Keratinocyte (primary cell): ENCODE data around the gene GRIA1. TPM values are rescaled to one million over a fixed set of nuclear protein-coding genes. Genes with fewer than 3 reads are reported as not detected.
"Not testable (repeated sequence)": the region's sequence is repeated elsewhere in the genome, so short reads cannot be mapped to it uniquely, and the experiment has no call there.

ENCODE experiments used
- DNase-seq: peaks from one replicate; pipeline ENCODE4 v3.0.0-alpha.2; 2011; ENCODE audit warnings: low read depth, missing footprints, low spot score
- FAIRE-seq: peaks from 2 replicates; lab custom pipeline; 2011; peaks lifted over from hg19 to GRCh38; lab: Jason Lieb, UNC
- H2AFZ ChIP-seq: 2 replicates; pipeline ENCODE4 v1.6.0; 2012; ENCODE audit warnings: low read length, control low read depth, inconsistent platforms; ENCODE audit not compliant: control insufficient read depth
- H3K27ac ChIP-seq: 2 replicates; pipeline ENCODE4 v1.5.1; 2011; ENCODE audit warnings: low read length; ENCODE audit not compliant: control insufficient read depth, insufficient read depth
- H3K27me3 ChIP-seq: 3 replicates; pipeline ENCODE4 v1.6.0; 2011; ENCODE audit warnings: low read length; ENCODE audit not compliant: control insufficient read depth, insufficient read depth; ENCODE audit errors: extremely low read depth
- H3K36me3 ChIP-seq, 2 experiments: 2 replicates in 1 of 2; 3 replicates in 1 of 2; pipeline ENCODE4 v1.5.1; 2011; ENCODE audit warnings: low read length in 2 of 2, mild to moderate bottlenecking in 1 of 2; ENCODE audit not compliant: control insufficient read depth in 2 of 2, insufficient read depth in 2 of 2; ENCODE audit errors: extremely low read depth in 1 of 2
- H3K4me1 ChIP-seq: 3 replicates; pipeline ENCODE4 v1.5.1; 2011; ENCODE audit warnings: low read length; ENCODE audit not compliant: control insufficient read depth, insufficient read depth; ENCODE audit errors: extremely low read depth
- H3K4me2 ChIP-seq: 3 replicates; pipeline ENCODE4 v1.6.0; 2011; ENCODE audit warnings: low read depth, low read length; ENCODE audit not compliant: control insufficient read depth, insufficient read depth; ENCODE audit errors: extremely low read depth
- H3K4me3 ChIP-seq, 3 experiments: fragments of 200-600 bp in 1 of 3; sonication (generic) in 1 of 3; 2 replicates in 2 of 3; 3 replicates in 1 of 3; pipeline ENCODE4 v1.5.1; 2011 to 2016; ENCODE audit warnings: low read length in 3 of 3, mild to moderate bottlenecking in 3 of 3, control low read depth in 2 of 3, inconsistent platforms in 1 of 3, low read depth in 1 of 3, mixed read lengths in 1 of 3, mixed run types in 1 of 3, moderate library complexity in 1 of 3; ENCODE audit not compliant: control insufficient read depth in 2 of 3, insufficient read depth in 2 of 3; ENCODE audit errors: extremely low read depth in 1 of 3
- H3K79me2 ChIP-seq: 2 replicates; pipeline ENCODE4 v1.6.0; 2012; ENCODE audit warnings: low read length; ENCODE audit not compliant: control insufficient read depth, insufficient read depth
- H3K9ac ChIP-seq: 3 replicates; pipeline ENCODE4 v1.6.0; 2011; ENCODE audit warnings: low read length; ENCODE audit not compliant: control insufficient read depth, insufficient read depth; ENCODE audit errors: extremely low read depth
- H3K9me1 ChIP-seq: 3 replicates; pipeline ENCODE4 v1.6.0; 2011; ENCODE audit warnings: low read length; ENCODE audit not compliant: control insufficient read depth, insufficient read depth; ENCODE audit errors: extremely low read depth
- H3K9me3 ChIP-seq: 2 replicates; pipeline ENCODE4 v1.5.1; 2012; ENCODE audit warnings: low read depth, low read length; ENCODE audit not compliant: control insufficient read depth
- H4K20me1 ChIP-seq: 3 replicates; pipeline ENCODE4 v1.6.0; 2011; ENCODE audit warnings: low read length; ENCODE audit not compliant: control insufficient read depth, insufficient read depth; ENCODE audit errors: extremely low read depth
- EZH2 ChIP-seq: IDR thresholded peaks from one replicate; pipeline ENCODE4 v1.6.1; 2012; ENCODE audit warnings: inconsistent platforms, mild to moderate bottlenecking, low read length, moderate library complexity
- dilution Hi-C: fragments of 300-500 bp; cut with MboI; formaldehyde crosslinking; loops from one replicate; pipeline ENCODE4 v1.7.0; 2020; ENCODE audit warnings: low sequenced_read_pairs; ENCODE audit not compliant: extremely low pct_ligation_motif_present
- polyA plus RNA-seq, 5 experiments: library from polyadenylated mRNA; depleted of rRNA in 3 of 5; stranded (reverse) in 3 of 5; stranded (forward) in 1 of 5; unstranded in 1 of 5; fragments of >200 nt; gene quantifications; 1 replicate in 1 of 5; 2 replicates in 3 of 5; 3 replicates in 1 of 5; pipeline versions ENCODE4 v1.2.1 to v1.2.3, GENCODE V29; 2011 to 2012; ENCODE audit warnings: missing spikeins in 2 of 5, low read depth in 1 of 5, low replicate concordance in 1 of 5
- TF ChIP-seq, protein P1 (sequence below), 3 experiments: IDR thresholded peaks in 1 of 3; conservative IDR thresholded peaks in 1 of 3; optimal IDR thresholded peaks in 1 of 3; 2 replicates in 2 of 3; 3 replicates in 1 of 3; pipeline versions ENCODE3 to v1.5.1; 2011; ENCODE audit warnings: low read length in 3 of 3, mild to moderate bottlenecking in 3 of 3, moderate library complexity in 2 of 3, control low read depth in 1 of 3, inconsistent platforms in 1 of 3; ENCODE audit not compliant: insufficient read depth in 2 of 3; ENCODE audit errors: extremely low read depth in 1 of 3

The GRIA1 gene
- polyA plus RNA-seq, 1 donor (not counting 4 experiments of a cell fraction or from before 2014, with no cell fraction given) = not detected

DNA sequence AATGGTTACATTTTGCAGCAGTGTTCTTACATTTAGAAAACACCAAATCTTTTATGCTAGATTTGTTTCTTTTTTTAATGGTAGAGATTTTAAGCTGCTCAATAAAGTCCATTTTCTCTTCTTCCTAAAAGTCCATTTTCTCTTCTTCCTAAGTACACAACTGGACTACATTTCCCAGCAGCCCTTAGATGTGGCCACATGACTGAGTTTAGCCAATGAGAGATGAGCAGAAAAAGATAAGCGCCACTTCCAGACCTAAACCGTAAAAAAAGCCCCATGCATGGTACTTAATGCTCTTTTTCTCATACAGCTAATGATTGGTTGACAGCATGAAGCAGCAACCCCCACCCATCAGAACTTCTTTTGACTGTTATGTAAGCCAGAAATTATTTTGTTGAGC, 341.5 kb downstream of the GRIA1 start:
- H3K36me3 ChIP-seq = no peaks in the 10 kb centered on the region
- no peak for DNase-seq
- TF ChIP-seq, protein P1, sequence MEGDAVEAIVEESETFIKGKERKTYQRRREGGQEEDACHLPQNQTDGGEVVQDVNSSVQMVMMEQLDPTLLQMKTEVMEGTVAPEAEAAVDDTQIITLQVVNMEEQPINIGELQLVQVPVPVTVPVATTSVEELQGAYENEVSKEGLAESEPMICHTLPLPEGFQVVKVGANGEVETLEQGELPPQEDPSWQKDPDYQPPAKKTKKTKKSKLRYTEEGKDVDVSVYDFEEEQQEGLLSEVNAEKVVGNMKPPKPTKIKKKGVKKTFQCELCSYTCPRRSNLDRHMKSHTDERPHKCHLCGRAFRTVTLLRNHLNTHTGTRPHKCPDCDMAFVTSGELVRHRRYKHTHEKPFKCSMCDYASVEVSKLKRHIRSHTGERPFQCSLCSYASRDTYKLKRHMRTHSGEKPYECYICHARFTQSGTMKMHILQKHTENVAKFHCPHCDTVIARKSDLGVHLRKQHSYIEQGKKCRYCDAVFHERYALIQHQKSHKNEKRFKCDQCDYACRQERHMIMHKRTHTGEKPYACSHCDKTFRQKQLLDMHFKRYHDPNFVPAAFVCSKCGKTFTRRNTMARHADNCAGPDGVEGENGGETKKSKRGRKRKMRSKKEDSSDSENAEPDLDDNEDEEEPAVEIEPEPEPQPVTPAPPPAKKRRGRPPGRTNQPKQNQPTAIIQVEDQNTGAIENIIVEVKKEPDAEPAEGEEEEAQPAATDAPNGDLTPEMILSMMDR (optimal IDR thresholded peaks at IDR 0.05 in 1 of 3, IDR thresholded peaks at IDR 0.05 in 1 of 3, conservative IDR thresholded peaks at IDR 0.05 in 1 of 3; ENCODE audit: extremely low read depth in 1 of 3, insufficient read depth in 2 of 3, low read length in 3 of 3) = no peak
- no peak for TF ChIP-seq EZH2
- no peaks in the 10 kb centered on the region for H3K9me1 ChIP-seq
- no peak overlapping the region for H3K4me2 ChIP-seq
- FAIRE-seq = no peak
- no peaks in the 10 kb centered on the region for H3K27me3 ChIP-seq
- no peaks in the 10 kb centered on the region for H4K20me1 ChIP-seq
- no peak overlapping the region for H2AFZ ChIP-seq
- no peak overlapping the region for H3K27ac ChIP-seq
- dilution Hi-C loops = no loop called here
- H3K9ac ChIP-seq = no peak overlapping the region
- H3K79me2 ChIP-seq = no peaks in the 10 kb centered on the region
- no peaks in the 10 kb centered on the region for H3K4me1 ChIP-seq
- H3K4me3 ChIP-seq = no peak overlapping the region
- H3K9me3 ChIP-seq = no peaks in the 10 kb centered on the region

DNA sequence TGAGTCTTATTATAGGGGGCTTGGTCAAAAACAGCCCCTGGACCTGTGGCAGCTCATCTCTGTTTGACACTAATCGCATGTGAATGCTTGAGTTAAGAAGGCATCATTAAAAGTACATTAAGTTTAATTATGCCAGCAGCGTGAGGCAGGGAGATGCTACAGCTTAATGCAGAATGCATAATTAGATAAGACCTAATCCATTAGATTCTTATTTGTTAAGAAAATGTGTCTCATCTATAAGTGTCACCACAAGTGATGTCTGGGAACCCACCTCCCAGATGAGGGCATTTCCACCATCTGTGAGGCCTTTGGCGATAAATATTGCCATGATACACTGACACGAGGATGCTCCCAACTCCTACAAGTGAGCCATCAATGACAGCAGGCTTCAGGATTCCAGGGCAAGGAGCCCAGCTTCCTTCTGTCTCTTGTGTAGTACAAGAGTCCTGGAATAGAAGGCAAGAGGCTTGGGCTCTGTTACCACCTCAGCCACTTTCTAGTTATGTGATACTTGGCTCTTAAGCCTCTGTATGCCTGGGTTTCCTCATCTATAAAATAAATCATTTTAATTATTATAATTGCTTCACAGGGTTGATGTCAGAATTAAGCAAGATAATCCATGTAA, 345.5 kb downstream of the GRIA1 start:
- dilution Hi-C loops = no loop called here
- Histone ChIP-seq H3K27ac (no peak overlapping the region), H3K4me2 (no peak overlapping the region), H3K36me3 (no peaks in the 10 kb centered on the region), H3K9ac (no peak overlapping the region), H3K79me2 (no peaks in the 10 kb centered on the region), H3K27me3 (no peaks in the 10 kb centered on the region), H3K4me3 (no peak overlapping the region), H3K9me3 (no peaks in the 10 kb centered on the region), H3K4me1 (no peaks in the 10 kb centered on the region), H2AFZ (no peak overlapping the region), H3K9me1 (no peaks in the 10 kb centered on the region), H4K20me1 (no peaks in the 10 kb centered on the region)
- DNase-seq (no peak), FAIRE-seq (no peak)
- no peak for TF ChIP-seq EZH2
- TF ChIP-seq, protein P1 (optimal IDR thresholded peaks at IDR 0.05 in 1 of 3, IDR thresholded peaks at IDR 0.05 in 1 of 3, conservative IDR thresholded peaks at IDR 0.05 in 1 of 3; ENCODE audit: extremely low read depth in 1 of 3, insufficient read depth in 2 of 3, low read length in 3 of 3) = no peak

GRCh38 chr5:153849303-153850113, 359.0 kb downstream of the GRIA1 start:
- H3K9ac ChIP-seq, DNase-seq, H3K9me1 ChIP-seq, H4K20me1 ChIP-seq, H3K4me1 ChIP-seq, H3K79me2 ChIP-seq, H3K9me3 ChIP-seq, H3K4me3 ChIP-seq, H3K36me3 ChIP-seq, H3K4me2 ChIP-seq, H3K27ac ChIP-seq, H3K27me3 ChIP-seq, dilution Hi-C loops, H2AFZ ChIP-seq, FAIRE-seq: not testable (repeated sequence)
